22Rv1 (cell line): Measurements from ENCODE around the gene NLRP1.

Experiments
- CTCF ChIP-seq: fragments of 450-650 bp; IDR thresholded peaks from 2 replicates; pipeline ENCODE4 v1.5.1; 2017; ENCODE audit warnings: mild to moderate bottlenecking
- ZFX ChIP-seq: fragments of 450-650 bp; IDR thresholded peaks from 2 replicates; pipeline ENCODE4 v1.6.1; 2017; ENCODE audit warnings: antibody characterized with exemption, borderline replicate concordance

DNA sequence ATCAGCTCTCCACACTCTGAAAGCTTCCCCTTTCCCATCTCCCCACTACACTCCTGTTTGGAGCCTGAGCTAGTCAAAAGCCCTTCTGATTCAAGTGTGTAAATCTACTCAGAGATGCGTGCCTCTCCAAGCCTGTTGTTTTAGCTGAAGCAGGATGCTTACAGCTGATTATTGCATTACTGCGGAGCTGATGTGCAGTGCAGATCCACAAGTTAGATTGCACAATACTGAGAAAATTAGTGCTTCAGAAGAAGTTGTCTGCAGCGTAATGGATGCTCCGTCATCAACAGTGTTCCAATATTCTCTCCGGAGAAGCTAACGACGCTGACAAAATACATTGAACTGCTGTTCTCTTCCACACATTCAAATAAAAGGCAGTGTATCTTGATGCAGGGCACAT, 44.8 kb upstream of the NLRP1 start:
- TF ChIP-seq CTCF, result no peak
- TF ChIP-seq ZFX, result no peak
